Stimulated activated CD4-positive, alpha-beta T cell treated with anti-CD3 and anti-CD28 coated beads, Interleukin-12 subunit alpha, Interleukin-12 subunit beta, amount 100 ng/mL, for 24 hours (primary cell): ENCODE data around the gene GMFB.

Source experiments
- DNase-seq, 2 experiments: peaks; one replicate each; pipeline ENCODE4 v3.0.0-alpha.2; 2020; ENCODE audit warnings: low read depth in 2 of 2

GMFB gene

DNA sequence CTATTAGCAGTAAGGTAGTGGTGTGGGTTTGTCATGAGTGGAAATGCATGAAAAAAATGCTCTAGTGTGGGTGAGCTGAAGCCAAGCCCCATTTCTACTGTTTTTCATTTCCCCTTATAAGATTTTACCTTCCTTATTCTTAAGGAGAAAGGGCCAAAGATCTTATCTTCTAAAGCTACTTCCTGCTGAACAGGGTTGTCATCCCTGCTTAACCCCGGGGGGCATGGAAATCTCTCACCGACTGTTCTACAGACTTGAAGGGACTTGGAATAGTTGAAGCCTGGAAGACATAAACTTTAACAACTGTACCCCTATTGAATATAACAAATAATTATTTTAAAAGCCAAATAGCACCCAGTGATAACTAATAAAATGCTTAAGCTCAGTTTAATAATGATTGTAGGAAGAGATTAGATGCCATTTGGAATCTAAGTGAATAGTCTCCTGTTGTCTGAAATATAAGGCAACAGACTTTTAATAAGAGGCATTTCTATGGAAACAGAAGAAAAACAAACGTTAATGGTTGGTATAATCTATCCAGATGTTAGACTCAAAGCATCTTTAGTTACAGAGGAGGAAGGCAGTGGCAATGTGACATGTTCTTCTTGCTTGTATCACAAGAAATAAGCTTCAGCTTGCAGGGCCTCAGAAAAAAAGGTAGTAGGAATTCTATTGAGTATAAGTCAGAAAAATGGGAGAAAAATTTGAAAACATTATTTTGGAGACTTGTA lies 1.8 kb upstream of the GMFB start:
- no peak for DNase-seq

DNA sequence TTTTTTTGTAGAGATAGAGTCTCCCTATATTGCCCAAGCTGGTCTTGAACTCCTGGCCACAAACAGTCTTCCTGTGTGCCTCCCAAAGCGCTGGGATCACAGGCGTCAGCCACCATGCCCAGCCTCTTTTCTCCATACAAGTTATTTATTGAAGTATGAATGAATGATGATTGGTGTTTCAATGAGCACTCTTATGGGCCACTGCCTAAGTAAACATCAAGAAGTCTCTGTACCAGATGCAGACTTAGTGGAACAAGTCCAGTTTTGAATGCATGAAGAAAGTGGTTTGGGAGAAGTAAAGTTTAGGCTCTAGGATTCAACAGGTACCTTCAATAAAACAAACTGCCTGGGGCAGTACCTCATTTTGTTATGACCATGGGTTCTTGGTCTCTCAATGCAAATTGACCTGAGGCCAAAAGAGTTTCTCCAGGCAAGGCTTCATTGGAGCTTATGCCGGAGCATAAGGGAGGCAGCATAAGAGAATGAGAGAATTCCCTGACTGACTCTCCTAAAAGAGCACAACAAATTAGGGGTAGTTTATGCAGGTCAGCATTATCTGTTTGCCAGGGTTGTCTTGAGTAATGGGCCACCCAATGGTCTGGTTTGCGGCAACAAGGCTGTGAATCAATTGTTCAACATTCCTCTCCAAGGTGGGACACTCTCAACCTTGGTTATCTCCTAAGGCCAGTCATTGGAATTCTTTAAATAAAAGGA lies 1.1 kb upstream of the GMFB start:
- DNase-seq: no peak

DNA sequence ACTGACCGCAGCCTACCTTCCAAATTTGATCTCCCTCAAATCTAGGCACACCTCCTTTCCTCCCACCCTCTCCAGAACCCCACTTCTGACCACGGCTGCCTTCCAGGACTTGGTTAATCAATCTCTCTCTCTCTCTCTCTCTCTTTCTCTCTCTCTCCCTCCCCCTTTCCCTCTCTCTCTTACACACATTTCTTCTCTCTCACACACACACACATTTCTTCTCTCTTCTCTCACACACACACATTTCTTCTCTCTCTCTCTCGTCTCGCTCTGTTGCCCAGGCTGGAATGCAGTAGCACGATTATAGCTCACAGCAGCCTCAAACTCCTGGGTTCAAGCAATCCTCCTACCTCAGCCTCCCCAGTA lies 521 bp upstream of the GMFB start:
- DNase-seq: no peak

DNA sequence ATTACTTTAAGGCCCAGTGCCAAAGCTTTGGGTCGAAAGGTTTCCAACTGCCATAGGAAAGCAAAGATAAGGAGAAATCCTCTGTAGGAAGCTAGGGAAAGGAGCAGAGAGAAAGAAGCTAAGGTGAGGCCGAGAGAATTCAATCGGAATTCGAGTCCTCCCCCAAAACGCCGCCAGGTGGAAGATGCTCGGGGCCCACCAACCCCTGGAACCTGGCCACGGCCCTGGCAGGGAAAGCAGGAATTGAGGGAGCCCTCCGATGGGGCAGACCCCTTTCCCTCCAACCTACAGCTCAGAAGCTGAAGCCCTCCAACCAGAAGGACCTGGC lies 498 bp downstream of the GMFB start:
- peak in 1 of 2 experiments; percentile 26 for DNase-seq

DNA sequence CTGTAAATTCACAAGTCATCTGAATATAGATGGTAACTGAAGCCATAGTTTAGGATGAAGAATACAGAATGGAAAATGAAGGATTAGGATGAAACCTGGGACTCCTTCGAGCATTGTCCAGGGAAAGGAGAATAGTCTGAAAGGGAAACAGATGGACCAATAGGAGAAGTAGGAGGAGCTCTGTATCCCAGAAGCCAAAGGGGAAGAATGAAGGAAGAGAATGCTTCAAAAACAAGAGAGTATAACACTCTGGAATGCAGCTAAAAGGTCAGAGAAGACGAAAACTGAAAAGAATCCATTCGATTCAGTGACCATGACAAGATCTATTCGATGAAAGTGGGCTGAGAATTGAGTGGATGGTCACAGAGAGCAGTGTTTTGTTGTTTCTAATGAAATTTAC lies 1.0 kb downstream of the GMFB start:
- DNase-seq: no peak

DNA sequence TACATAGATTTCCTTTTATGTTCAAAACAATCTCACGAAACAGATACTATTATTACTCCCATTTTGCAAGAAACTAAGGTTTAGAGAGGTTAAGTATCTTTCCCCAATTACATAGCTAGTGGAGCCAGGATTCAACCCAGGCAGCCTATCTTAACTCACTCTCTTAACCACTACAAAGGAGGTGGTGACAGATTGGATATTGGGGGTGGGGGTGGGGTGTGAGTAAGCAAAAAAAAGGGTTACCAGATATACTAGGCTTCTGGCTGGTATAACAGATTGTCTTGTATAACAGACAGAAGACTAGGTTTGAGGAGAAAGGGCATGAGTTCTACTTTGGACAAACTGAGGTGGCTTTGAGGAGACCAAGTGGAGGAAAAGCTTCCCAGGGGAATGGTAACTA lies 2.1 kb downstream of the GMFB start:
- DNase-seq: no peak

DNA sequence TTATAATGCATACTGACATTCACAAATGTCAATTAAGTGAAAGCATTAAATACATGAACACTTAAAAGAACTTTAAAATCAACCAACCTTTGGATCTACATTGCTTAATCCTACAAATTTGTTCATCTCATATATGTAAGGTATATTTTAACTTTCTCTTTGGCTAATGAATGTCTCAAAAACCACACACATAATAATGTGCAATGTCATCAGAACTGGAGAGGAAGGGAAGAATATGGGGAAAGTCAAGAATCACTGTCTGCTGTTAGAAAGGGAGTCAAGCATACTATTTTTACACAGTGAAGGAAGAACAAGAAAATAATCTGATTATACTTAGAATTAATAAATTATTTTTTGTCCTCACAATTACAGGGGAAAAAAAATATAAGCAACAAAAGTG lies 4.9 kb downstream of the GMFB start:
- no peak for DNase-seq

DNA sequence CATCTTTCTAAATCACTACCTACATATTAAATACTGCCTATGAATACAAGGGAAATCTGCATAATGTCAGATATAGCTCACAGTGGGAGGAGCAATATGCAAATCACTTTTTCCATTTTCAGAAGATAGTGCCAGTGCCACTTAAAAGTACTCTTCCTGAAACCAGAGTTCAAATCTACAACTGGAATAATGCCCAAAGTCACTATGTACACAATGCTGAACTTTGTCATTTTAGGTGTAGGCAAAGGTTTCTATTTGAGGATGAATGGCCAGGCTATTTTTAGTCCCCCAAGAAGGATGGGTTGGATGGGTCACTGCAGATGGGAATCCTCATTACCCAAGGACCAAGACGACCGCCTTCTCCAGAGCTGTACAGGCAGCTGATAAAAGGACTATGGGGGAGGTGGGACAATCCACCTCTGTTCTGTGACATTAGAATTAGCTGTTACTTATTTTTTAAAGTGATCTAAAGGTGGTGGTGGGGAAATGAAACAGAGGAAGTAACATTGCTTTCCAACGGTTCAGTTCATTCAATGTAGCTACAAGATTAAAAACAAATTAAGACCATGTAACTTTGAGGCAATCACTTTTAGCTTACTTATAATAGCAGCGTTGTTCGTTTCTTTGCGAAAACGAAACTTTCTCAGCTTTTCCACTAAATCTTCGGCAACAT lies 5.6 kb downstream of the GMFB start:
- DNase-seq: no peak

DNA sequence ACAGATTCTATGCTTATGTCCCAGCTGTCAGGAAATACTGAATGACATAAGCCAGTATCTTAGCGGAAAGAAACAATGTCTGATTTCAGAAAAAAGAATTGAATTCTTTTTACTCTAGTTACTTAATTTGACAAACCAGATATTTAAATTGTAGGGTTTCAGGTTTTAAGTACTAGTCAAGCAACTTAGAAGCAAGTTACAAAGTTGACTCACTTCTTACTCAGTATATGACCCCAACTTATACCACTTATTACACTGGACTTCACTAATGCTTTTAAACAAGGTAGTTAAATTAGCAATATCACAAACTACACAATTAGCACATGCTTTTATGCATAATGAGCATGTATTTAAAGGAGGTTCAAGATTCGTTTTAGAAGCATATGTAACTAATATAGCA lies 7.1 kb downstream of the GMFB start:
- no peak for DNase-seq

DNA sequence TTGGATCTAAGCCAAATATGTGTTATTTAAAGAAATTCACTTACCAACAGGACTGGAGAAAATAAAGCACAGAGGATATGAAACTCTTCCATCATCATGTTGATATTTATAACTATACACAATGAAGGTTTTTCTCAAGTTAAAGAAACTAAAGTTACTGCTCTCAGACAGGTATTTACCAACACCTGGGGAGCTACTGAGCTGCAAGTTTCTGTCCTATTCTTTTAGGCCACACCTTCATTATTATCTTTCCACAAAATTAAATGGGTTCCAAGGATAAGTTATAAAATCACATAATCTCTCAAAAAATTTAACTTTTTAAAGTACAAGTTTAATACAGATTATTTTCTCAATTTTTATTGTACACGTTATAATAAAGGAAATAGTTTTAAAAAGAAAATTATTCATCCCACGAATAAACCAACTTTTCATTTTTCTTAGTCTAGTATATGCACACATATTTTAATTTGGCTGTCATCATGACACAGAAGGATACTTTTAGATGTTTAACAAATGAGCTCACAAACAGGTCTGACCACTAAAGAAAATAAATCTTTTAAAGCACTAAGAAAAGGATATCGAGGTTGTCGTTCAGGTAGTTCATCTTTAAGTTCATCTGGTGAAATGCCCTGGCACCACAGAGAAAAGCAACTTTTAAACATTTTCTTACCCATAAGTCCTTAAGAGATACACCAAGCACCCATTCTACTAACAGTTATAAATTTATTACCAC lies 7.8 kb downstream of the GMFB start:
- no peak for DNase-seq

DNA sequence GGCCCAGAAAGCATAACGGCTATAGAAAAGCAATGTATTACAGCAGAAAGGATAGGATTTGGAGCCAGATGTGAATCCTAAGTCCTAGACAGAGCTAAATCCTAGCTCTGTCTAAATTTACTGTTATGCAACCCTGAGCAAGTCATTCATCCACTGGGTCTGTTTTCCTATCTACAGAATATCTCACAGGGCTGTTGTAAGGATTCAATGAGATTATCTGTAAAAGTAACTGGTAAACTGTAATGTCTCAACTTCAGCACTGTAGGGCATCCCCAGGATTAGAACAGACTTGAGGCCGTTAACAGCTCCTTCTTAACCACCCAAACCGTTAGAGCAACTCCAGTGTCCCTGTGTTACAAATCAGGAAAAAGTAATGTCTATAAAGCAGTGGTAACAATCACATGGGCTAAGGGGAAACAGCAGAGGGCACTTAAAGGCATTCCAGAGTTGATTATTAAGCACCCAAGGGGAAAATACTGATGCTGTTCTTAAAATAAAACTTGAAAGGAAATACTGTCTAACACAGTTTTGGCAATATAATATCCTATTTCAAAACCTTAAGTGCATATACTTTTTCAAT lies 10.1 kb downstream of the GMFB start:
- no peak for DNase-seq

DNA sequence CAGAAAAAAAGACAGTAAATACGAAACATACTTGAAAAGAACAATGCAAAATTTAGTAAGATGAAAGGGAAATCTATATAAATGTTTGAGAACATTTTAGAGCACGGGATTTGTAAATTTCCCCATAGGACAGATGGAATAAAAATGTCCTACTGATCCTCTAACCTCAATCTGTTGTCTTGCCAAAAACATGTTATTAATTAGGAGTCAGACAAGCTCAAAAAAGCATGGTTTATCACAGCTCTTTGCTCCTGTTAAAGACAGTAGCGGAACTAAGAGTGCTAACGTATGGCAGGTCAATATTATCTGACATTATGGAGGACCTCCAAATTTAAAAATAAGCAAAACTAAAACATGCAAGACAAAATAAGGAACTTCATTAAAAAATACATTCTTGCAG lies 12.9 kb downstream of the GMFB start:
- no peak for DNase-seq

DNA sequence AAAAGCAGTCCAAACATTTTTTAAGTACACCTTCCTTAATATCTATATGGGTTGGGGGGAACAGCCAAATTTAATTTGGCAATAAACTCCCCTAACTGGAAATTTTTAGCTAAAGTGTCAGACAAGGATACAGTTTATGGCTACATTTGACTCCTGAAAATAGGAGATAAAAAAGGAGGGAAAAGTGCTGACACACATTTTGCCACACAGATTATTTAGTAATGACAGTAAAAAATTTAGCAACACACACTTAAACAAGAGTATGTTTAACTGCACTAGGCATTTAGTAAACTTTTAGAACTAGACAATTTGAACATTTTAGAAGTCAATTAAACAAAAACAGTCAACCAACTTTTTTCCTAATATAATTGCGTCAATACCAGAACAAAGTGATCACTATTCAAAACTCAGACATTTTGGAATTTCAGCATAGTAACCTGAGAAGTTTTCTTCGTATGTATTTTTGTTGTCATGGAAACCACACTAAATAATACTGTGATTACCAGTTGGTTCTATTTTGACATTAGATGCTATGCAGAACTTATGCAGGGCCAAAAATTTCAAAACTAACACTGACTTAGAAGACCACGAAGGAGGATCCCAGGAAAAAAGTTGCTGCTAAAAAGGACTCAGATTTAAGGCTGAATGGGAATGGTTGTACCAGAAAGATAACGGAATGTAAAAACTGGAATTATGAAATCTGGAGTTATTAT lies 13.4 kb downstream of the GMFB start:
- DNase-seq: no peak

DNA sequence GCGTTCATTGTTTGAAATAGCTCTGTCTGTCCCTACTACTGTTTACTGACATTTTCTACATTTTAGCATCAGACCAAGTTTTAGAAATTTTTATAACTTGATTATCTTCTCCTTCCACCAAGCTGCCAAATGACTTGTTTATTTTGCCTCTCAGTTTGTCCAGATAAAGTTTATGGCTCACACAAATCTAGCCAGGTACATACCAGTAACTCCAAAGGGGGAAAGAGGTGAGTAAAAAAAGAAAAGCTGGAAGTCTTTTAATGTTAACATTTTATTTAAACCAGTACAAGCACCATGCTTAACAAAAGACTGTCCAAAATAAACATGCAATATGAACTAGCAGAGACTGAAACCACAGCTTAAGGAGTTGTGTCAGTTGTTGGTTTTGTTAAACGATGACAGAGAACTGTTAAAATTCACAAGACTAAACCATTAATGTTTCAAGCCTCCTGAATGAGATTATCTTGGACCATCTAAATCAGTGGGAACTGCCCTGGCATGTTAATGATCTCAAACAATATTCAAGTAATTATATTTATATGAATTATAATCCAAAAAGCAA lies 14.5 kb downstream of the GMFB start:
- DNase-seq: no peak

DNA sequence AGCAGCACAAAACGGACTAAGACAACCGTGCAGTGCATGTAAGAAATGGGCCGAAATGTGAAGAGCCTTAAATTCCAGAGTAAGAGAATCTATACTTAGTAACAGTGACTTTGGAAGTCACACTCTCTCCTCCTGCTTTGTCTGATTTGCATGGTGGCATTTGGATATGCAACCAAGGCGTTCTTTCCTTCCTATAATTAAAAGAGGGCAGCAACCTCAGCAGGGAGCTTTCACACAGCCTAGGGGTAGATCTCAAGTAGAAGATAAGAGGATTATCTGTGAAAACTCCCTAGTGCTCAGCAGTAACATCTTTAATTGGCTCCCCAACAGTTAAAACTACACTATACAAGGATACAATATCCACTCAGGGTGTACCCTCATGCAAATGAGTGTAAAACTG lies 16.5 kb downstream of the GMFB start:
- no peak for DNase-seq

DNA sequence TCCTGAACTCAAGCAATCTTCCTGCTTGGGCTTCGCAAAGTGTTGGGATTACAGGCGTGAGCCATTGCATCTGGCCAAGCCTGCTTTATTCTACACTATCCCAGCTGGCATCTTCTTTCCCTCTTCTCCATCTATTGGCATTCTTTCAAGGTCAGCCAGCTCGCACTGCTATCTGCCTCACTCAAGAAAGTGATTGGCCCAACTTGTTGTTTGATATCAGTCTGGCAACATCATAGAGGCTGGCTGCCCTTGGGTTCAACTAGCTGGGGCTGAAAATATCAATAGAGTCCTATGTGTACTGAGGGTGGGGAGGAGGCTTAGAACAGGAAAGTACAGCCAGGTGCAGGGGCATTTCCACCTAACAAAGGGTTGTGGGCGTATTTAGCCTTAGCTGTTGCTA lies 17.1 kb downstream of the GMFB start:
- no peak for DNase-seq

DNA sequence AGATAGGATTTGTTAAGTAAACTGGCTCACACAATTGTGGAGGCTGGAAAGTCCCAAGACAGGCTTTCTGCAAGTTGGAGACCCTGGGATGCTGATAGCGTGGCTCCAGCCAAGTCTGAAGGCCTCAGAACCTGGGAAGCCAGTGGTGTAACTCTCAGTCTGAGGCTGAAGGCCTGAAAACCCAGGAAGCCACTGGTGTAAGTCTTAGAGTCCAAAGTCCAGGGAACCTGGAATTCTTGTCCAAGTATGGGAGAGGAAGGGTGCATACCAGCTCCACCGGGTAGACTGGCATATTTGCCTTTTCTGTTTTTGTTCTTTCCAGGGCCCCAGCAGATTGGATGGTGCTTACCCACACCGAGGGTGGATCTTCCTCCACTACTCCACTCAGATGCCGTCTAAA lies 18.1 kb downstream of the GMFB start:
- no peak for DNase-seq

DNA sequence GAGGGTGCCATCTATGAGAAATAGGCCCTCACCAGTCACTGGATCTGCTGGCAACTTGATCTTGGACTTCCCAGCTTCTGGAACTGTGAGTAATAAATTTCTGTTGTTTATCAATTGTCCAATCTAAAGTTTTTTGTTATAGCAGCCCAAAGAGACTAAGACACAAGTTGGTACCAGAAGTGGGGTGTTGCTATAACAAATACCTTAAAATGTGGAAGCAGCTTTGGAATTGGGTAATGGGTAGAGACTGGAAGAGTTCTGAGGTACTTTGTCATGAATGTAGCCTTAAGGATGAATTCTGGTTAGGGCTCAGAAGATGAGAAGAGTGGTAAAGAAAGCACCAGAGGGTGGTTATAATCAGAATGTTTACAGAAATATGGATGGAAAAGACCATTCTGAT lies 21.5 kb downstream of the GMFB start:
- DNase-seq: no peak

DNA sequence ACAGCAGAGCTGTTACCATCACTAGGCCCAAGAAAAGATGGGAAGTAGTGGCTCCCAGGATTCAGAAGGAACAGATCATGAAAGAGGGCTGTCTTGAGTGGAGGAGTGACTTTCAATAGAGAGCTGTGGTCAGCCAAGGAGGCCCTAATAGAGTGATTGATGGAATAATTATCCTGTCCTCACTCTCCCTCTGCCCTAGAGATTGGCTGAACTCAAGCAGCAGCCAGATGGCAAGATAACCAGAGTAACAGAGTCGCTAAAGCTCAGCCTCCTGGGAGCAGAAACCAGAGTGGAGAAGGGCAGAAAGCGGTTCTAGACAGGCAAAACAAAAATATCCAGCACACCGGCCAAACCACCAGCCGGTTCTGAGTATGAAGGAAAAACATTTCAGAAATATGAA lies 23.1 kb downstream of the GMFB start:
- DNase-seq: no peak

DNA sequence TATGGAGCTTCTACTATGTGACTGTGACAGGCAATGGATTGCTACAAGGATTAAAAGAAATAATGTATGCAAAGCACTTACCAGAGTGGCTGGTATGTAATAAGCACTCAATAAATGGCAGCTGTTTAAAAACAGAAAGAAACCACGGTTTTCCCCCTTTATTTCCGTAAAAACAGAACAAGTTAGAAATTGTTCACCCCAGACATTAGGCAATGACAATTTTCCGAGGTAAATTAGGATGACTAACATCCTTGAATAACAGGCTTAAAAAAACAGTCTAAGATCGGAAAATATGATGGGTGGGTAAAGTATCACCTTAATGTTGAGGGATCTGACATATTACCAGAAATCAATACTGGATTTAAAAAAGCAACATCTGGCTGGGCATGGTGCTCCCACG lies 26.7 kb downstream of the GMFB start:
- DNase-seq: no peak

DNA sequence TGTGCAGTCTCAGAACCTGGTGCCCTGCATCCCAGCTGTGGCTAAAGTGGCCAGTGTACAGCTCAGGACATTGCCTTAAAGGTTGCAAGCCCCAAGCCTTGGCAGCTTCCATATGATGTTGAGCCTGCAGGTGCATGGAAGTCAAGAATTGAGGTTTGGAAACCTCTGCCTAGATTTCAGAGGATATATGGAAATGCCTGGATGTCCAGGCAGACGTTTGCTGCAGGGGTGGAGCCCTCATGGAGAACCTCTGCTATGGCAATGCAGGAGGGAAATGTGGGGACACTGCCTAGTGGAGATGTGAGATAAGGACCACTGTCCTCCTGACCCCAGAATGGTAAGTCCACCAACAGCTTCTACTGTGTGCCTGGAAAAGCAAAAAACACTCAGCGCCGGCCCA lies 29.7 kb downstream of the GMFB start:
- DNase-seq: no peak
